Coronary artery (tissue), 2 donors: ENCODE results near the gene PSENEN.

Source experiments
- DNase-seq: peaks from one replicate; pipeline ENCODE4 v3.0.0-alpha.2; 2017; ENCODE audit warnings: low spot score
- H3K27ac ChIP-seq, 2 donors: fragments of 200-600 bp; sonication (generic); one replicate each; pipeline ENCODE4 v1.5.1; 2016 to 2019
- H3K4me3 ChIP-seq: fragments of 200-600 bp; sonication (generic); 2 replicates; pipeline ENCODE4 v1.5.1; 2016; ENCODE audit warnings: mild to moderate bottlenecking, moderate library complexity
- CTCF ChIP-seq: fragments of 200-600 bp; sonication (generic); IDR thresholded peaks from one replicate; pipeline ENCODE4 v1.5.1; 2019; ENCODE audit warnings: antibody characterized with exemption

PSENEN gene

GRCh38 chr19:35745328-35746086, at the start of gene PSENEN, which contains the start of gene U2AF1L4:
PSENEN (plus strand) TSS chr19:35745651; CDS start chr19:35745931, 280 bp downstream.
U2AF1L4 (minus strand) TSS chr19:35745418; CDS start chr19:35745391, 27 bp downstream.
- peak; percentile 98 for DNase-seq

GRCh38 chr19:35695895-35696422, 49.5 kb upstream of the PSENEN start:
- Histone ChIP-seq H3K4me3 (no peak overlapping the region), H3K27ac (no peak overlapping the region)
- no peak for DNase-seq
- TF ChIP-seq CTCF: no peak

More at GRCh38 chr19:35745328-35746086, at the start of gene PSENEN, which contains the start of gene U2AF1L4:
- peak within 1 kb of the TSS; percentile 87 for H3K4me3 ChIP-seq
- peak within 1 kb of the TSS; percentile 99 to 100 for H3K27ac ChIP-seq
- TF ChIP-seq CTCF: no peak

- no peak for DNase-seq
- Histone ChIP-seq H3K27ac (no peak overlapping the region), H3K4me3 (no peak overlapping the region)
- TF ChIP-seq CTCF: no peak
Measured at GRCh38 chr19:35696835-35697234, 48.6 kb upstream of the PSENEN start.

- no peak for TF ChIP-seq CTCF
- peak overlapping the region; percentile 72 for H3K4me3 ChIP-seq
- peak overlapping the region in 1 of 2 donors; percentile 12 for H3K27ac ChIP-seq
- peak; percentile 95 for DNase-seq
Measured at GRCh38 chr19:35702223-35703012, 43.0 kb upstream of the PSENEN start.

GRCh38 chr19:35703343-35703742, 42.1 kb upstream of the PSENEN start:
- no peak for DNase-seq
- Histone ChIP-seq H3K4me3 (no peak overlapping the region), H3K27ac (no peak overlapping the region)
- TF ChIP-seq CTCF: no peak

GRCh38 chr19:35704218-35704617, 41.2 kb upstream of the PSENEN start, which contains the start of gene ZBTB32:
ZBTB32 (plus strand) TSS chr19:35704558; CDS start chr19:35714627, 10,069 bp downstream.
- Histone ChIP-seq H3K27ac (no peak within 1 kb of the TSS), H3K4me3 (no peak within 1 kb of the TSS)
- DNase-seq: no peak
- TF ChIP-seq CTCF: no peak
